NCI-H146 treated with DMSO at 0.1 percent for 48 hours (cell line): ENCODE data around the gene HDAC7.

Experiments used
- DNase-seq: peaks from one replicate; lab custom pipeline; 2025; ENCODE audit not compliant: unreplicated experiment; lab: John Stamatoyannopoulos, UW

The HDAC7 gene

GRCh38 chr12:47748899-47749298, 70.8 kb downstream of the HDAC7 start:
- no peak for DNase-seq

- no peak for DNase-seq
Observed at GRCh38 chr12:47748507-47748828, 71.2 kb downstream of the HDAC7 start.

GRCh38 chr12:47747596-47748506, 71.9 kb downstream of the HDAC7 start:
- DNase-seq, result no peak

- DNase-seq, result no peak
Observed at GRCh38 chr12:47747126-47747525, 72.6 kb downstream of the HDAC7 start.

GRCh38 chr12:47746523-47746922, 73.2 kb downstream of the HDAC7 start:
- no peak for DNase-seq

GRCh38 chr12:47746073-47746472, 73.6 kb downstream of the HDAC7 start:
- no peak for DNase-seq

GRCh38 chr12:47745485-47746041, 74.1 kb downstream of the HDAC7 start:
- no peak for DNase-seq

GRCh38 chr12:47744778-47745436, 74.8 kb downstream of the HDAC7 start:
- DNase-seq, result no peak

GRCh38 chr12:47744005-47744651, 75.6 kb downstream of the HDAC7 start:
- DNase-seq, result peak; percentile 85

- no peak for DNase-seq
Observed at GRCh38 chr12:47743311-47743860, 76.3 kb downstream of the HDAC7 start.

- DNase-seq, result peak; percentile 13
Observed at GRCh38 chr12:47742253-47742825, 77.4 kb downstream of the HDAC7 start.

GRCh38 chr12:47741340-47741703, 78.4 kb downstream of the HDAC7 start:
- peak; percentile 78 for DNase-seq

- peak; percentile 15 for DNase-seq
Observed at GRCh38 chr12:47740606-47741339, 78.9 kb downstream of the HDAC7 start.

- no peak for DNase-seq
Observed at GRCh38 chr12:47739979-47740378, 79.7 kb downstream of the HDAC7 start.

- no peak for DNase-seq
Observed at GRCh38 chr12:47739297-47739696, 80.4 kb downstream of the HDAC7 start.

GRCh38 chr12:47737936-47738594, 81.6 kb downstream of the HDAC7 start:
- DNase-seq, result no peak

GRCh38 chr12:47736877-47737676, 82.6 kb downstream of the HDAC7 start:
- DNase-seq, result no peak

- DNase-seq, result no peak
Observed at GRCh38 chr12:47736216-47736615, 83.5 kb downstream of the HDAC7 start.

GRCh38 chr12:47735649-47736048, 84.1 kb downstream of the HDAC7 start:
- no peak for DNase-seq
